Neuronal stem cell (in vitro differentiated cells): ENCODE results near the gene CDCP2.
A peak's percentile ranks its signal among the peaks of the same experiment; 100 is the strongest.

Experiments used
- DNase-seq: peaks from one replicate; pipeline ENCODE4 v3.0.0-alpha.2; 2013; ENCODE audit warnings: low spot score
- H2AFZ ChIP-seq: one replicate; pipeline ENCODE4 v1.6.1; 2013; ENCODE audit warnings: mild to moderate bottlenecking, low read length, inconsistent platforms
- H2AK5ac ChIP-seq: 2 replicates; pipeline ENCODE4 v1.6.1; 2013; ENCODE audit warnings: low read depth, mild to moderate bottlenecking, inconsistent platforms, low read length, moderate library complexity, mixed read lengths
- H2BK120ac ChIP-seq: 2 replicates; pipeline ENCODE4 v1.6.1; 2013; ENCODE audit warnings: low read depth, mild to moderate bottlenecking, inconsistent platforms, low read length, moderate library complexity, mixed read lengths
- H2BK12ac ChIP-seq: one replicate; pipeline ENCODE4 v1.6.1; 2013; ENCODE audit warnings: low read length, inconsistent platforms
- H2BK15ac ChIP-seq: 2 replicates; pipeline ENCODE4 v1.6.1; 2013; ENCODE audit warnings: mild to moderate bottlenecking, low read length, inconsistent platforms, mixed read lengths
- H2BK5ac ChIP-seq: one replicate; pipeline ENCODE4 v1.6.1; 2013; ENCODE audit warnings: inconsistent platforms, mild to moderate bottlenecking, low read length, moderate library complexity
- H3K14ac ChIP-seq: one replicate; pipeline ENCODE4 v1.6.1; 2013; ENCODE audit warnings: low read length, inconsistent platforms
- H3K18ac ChIP-seq: 2 replicates; pipeline ENCODE4 v1.6.1; 2013; ENCODE audit warnings: low read length, inconsistent platforms
- H3K23ac ChIP-seq: 2 replicates; pipeline ENCODE4 v1.6.1; 2013; ENCODE audit warnings: low read depth, mild to moderate bottlenecking, mixed read lengths, low read length, inconsistent platforms; ENCODE audit not compliant: poor library complexity
- H3K27ac ChIP-seq: replicated peaks from 3 replicates; pipeline ENCODE4 v1.5.1; 2013; ENCODE audit warnings: low read length, inconsistent platforms
- H3K27me3 ChIP-seq, 3 experiments: 2 replicates each; pipeline ENCODE4 v1.6.1; 2013; ENCODE audit warnings: low read length in 3 of 3, mild to moderate bottlenecking in 2 of 3, inconsistent platforms in 1 of 3, low read depth in 1 of 3, mixed read lengths in 1 of 3, moderate library complexity in 1 of 3; ENCODE audit not compliant: control insufficient read depth in 3 of 3, insufficient read depth in 3 of 3
- H3K36me3 ChIP-seq, 2 donors: replicated peaks in 1 of 2; 2 replicates each; pipeline ENCODE4 v1.6.1; 2013; ENCODE audit warnings: low read length in 2 of 2; ENCODE audit not compliant: control insufficient read depth in 2 of 2, insufficient read depth in 2 of 2
- H3K4ac ChIP-seq: 2 replicates; pipeline ENCODE4 v1.6.1; 2013; ENCODE audit warnings: inconsistent platforms, mild to moderate bottlenecking, low read length, moderate library complexity
- H3K4me1 ChIP-seq, 2 donors: 1 replicate in 1 of 2; 2 replicates in 1 of 2; pipeline ENCODE4 v1.6.1; 2013; ENCODE audit warnings: low read length in 2 of 2, low read depth in 1 of 2; ENCODE audit not compliant: control insufficient read depth in 2 of 2, insufficient read depth in 1 of 2
- H3K4me2 ChIP-seq: one replicate; pipeline ENCODE4 v1.6.1; 2013; ENCODE audit warnings: mild to moderate bottlenecking, low read length, inconsistent platforms; ENCODE audit not compliant: insufficient read depth, poor library complexity, severe bottlenecking
- H3K4me3 ChIP-seq, 2 donors: 2 replicates each; pipeline ENCODE4 v1.5.1; 2013; ENCODE audit warnings: low read length in 2 of 2, mild to moderate bottlenecking in 2 of 2, inconsistent platforms in 1 of 2, moderate library complexity in 1 of 2
- H3K79me1 ChIP-seq: one replicate; pipeline ENCODE4 v1.6.1; 2013; ENCODE audit warnings: low read depth, mild to moderate bottlenecking, inconsistent platforms, low read length, moderate library complexity
- H3K9ac ChIP-seq: one replicate; pipeline ENCODE4 v1.6.1; 2013; ENCODE audit warnings: mild to moderate bottlenecking, low read depth, low read length, inconsistent platforms; ENCODE audit not compliant: poor library complexity
- H3K9me3 ChIP-seq, 2 donors: replicated peaks in 1 of 2; 2 replicates each; pipeline versions ENCODE3 to v1.6.1; 2013; ENCODE audit warnings: low read length in 2 of 2, mild to moderate bottlenecking in 2 of 2, inconsistent platforms in 1 of 2, low read depth in 1 of 2, mixed read lengths in 1 of 2, moderate library complexity in 1 of 2; ENCODE audit not compliant: control insufficient read depth in 2 of 2, insufficient read depth in 1 of 2
- H4K8ac ChIP-seq: one replicate; pipeline ENCODE4 v1.6.1; 2013; ENCODE audit warnings: low read depth, mild to moderate bottlenecking, inconsistent platforms, low read length, moderate library complexity
- H4K91ac ChIP-seq: one replicate; pipeline ENCODE4 v1.6.1; 2013; ENCODE audit warnings: low read length, low read depth, mild to moderate bottlenecking, inconsistent platforms; ENCODE audit not compliant: poor library complexity
- WGBS, 2 donors: extraction: QIAGEN DNeasy Blood & Tissue Kit; methylation state at CpG; one replicate each; pipeline ENCODE4 v1.1.7; 2013; ENCODE audit warnings: missing lambda C conversion rate in 2 of 2, mixed read lengths in 1 of 2; ENCODE audit not compliant: insufficient read length in 2 of 2, insufficient replicate concordance in 1 of 2; ENCODE audit errors: extremely low coverage in 2 of 2; 5-methylcytosine and 5-hydroxymethylcytosine counted together

CDCP2 gene

GRCh38 chr1:54112705-54113368 lies 40.0 kb downstream of the CDCP2 start:
- Histone ChIP-seq H3K9me3 (no peaks in the 10 kb centered on the region), H3K27ac (no peak overlapping the region), H3K9ac (no peak overlapping the region), H3K23ac (no peak overlapping the region), H3K4me1 (no peaks in the 10 kb centered on the region), H4K8ac (no peak overlapping the region), H3K4me3 (no peak overlapping the region), H2AK5ac (no peak overlapping the region), H3K18ac (peak overlapping the region; percentile 29), H2BK12ac (no peak overlapping the region), H3K4ac (no peak overlapping the region), H2BK5ac (no peak overlapping the region), H2AFZ (peak overlapping the region; percentile 42), H3K79me1 (no peaks in the 10 kb centered on the region), H2BK120ac (no peak overlapping the region), H4K91ac (no peak overlapping the region), H2BK15ac (no peak overlapping the region), H3K14ac (no peak overlapping the region), H3K27me3 (peaks cover 0 to 34% (median 0%) of the 10 kb centered on the region in 3 experiments), H3K36me3 (no peaks in the 10 kb centered on the region), H3K4me2 (no peak overlapping the region)
- WGBS, 2 donors: no CpG with 5 or more reads among the region's 5 CpGs
- no peak for DNase-seq

- H2BK15ac ChIP-seq: no peak overlapping the region
- no peaks in the 10 kb centered on the region for H3K36me3 ChIP-seq
- peaks cover 0 to 30% (median 0%) of the 10 kb centered on the region in 3 experiments for H3K27me3 ChIP-seq
- H3K9ac ChIP-seq: no peak overlapping the region
- H3K14ac ChIP-seq: no peak overlapping the region
- H3K4me3 ChIP-seq: no peak overlapping the region
- H3K18ac ChIP-seq: no peak overlapping the region
- DNase-seq: no peak
- H4K91ac ChIP-seq: no peak overlapping the region
- H3K4ac ChIP-seq: no peak overlapping the region
- H2BK12ac ChIP-seq: no peak overlapping the region
- H3K4me2 ChIP-seq: no peak overlapping the region
- H2BK5ac ChIP-seq: no peak overlapping the region
- no peak overlapping the region for H2AFZ ChIP-seq
- no peak overlapping the region for H4K8ac ChIP-seq
- H3K27ac ChIP-seq: no peak overlapping the region
- H3K4me1 ChIP-seq: peaks cover 0 to 2% of the 10 kb centered on the region in 2 donors
- no peaks in the 10 kb centered on the region for H3K79me1 ChIP-seq
- WGBS, 2 donors: no CpG with 5 or more reads among the region's 7 CpGs
- no peaks in the 10 kb centered on the region for H3K9me3 ChIP-seq
- no peak overlapping the region for H2BK120ac ChIP-seq
- no peak overlapping the region for H3K23ac ChIP-seq
- H2AK5ac ChIP-seq: no peak overlapping the region
Measured at GRCh38 chr1:54112027-54112426, 40.8 kb downstream of the CDCP2 start.

GRCh38 chr1:54111624-54112023 lies 41.2 kb downstream of the CDCP2 start:
- peak overlapping the region; percentile 10 for H3K23ac ChIP-seq
- H2BK120ac ChIP-seq: no peak overlapping the region
- no peak overlapping the region for H3K9ac ChIP-seq
- H2AFZ ChIP-seq: no peak overlapping the region
- no peak overlapping the region for H2BK5ac ChIP-seq
- H3K4me2 ChIP-seq: no peak overlapping the region
- no peaks in the 10 kb centered on the region for H3K9me3 ChIP-seq
- H3K4me1 ChIP-seq: peaks cover 0 to 3% of the 10 kb centered on the region in 2 donors
- H2BK15ac ChIP-seq: no peak overlapping the region
- H4K8ac ChIP-seq: no peak overlapping the region
- no peaks in the 10 kb centered on the region for H3K36me3 ChIP-seq
- no peak overlapping the region for H3K14ac ChIP-seq
- no peak overlapping the region for H2AK5ac ChIP-seq
- H3K4ac ChIP-seq: no peak overlapping the region
- H3K27ac ChIP-seq: no peak overlapping the region
- no peak for DNase-seq
- H4K91ac ChIP-seq: peak overlapping the region; percentile 46
- peaks cover 0 to 27% (median 0%) of the 10 kb centered on the region in 3 experiments for H3K27me3 ChIP-seq
- WGBS, 2 donors: no CpG with 5 or more reads among the region's 3 CpGs
- no peak overlapping the region for H2BK12ac ChIP-seq
- H3K79me1 ChIP-seq: no peaks in the 10 kb centered on the region
- no peak overlapping the region for H3K4me3 ChIP-seq
- H3K18ac ChIP-seq: no peak overlapping the region

GRCh38 chr1:54110996-54111395 lies 41.8 kb downstream of the CDCP2 start:
- Histone ChIP-seq H3K14ac (no peak overlapping the region), H3K4ac (no peak overlapping the region), H3K23ac (no peak overlapping the region), H3K27ac (no peak overlapping the region), H2BK12ac (no peak overlapping the region), H3K9ac (no peak overlapping the region), H2AFZ (no peak overlapping the region), H2BK15ac (no peak overlapping the region), H4K91ac (no peak overlapping the region), H3K79me1 (no peaks in the 10 kb centered on the region), H3K36me3 (no peaks in the 10 kb centered on the region), H2BK120ac (no peak overlapping the region), H3K27me3 (peaks cover 0 to 21% (median 0%) of the 10 kb centered on the region in 3 experiments), H3K4me3 (peak overlapping the region in 1 of 2 donors; percentile 38), H2BK5ac (no peak overlapping the region), H3K4me1 (peaks cover 0 to 3% of the 10 kb centered on the region in 2 donors), H3K4me2 (no peak overlapping the region), H3K18ac (no peak overlapping the region), H3K9me3 (no peaks in the 10 kb centered on the region), H2AK5ac (no peak overlapping the region), H4K8ac (no peak overlapping the region)
- DNase-seq: no peak
- WGBS, 2 donors: no CpG with 5 or more reads among the region's 10 CpGs
